HT-29 (cell line): Measurements from ENCODE around the gene PATE4. TPM values are rescaled to one million over a fixed set of nuclear protein-coding genes. Genes with fewer than 3 reads are reported as not detected.

Source experiments
- DNase-seq: peaks from one replicate; pipeline ENCODE4 v3.0.0-alpha.2; 2015; ENCODE audit warnings: low spot score
- total RNA-seq: library from RNA; depleted of rRNA; stranded (reverse); fragments of >200 nt; shearing (Covaris generic); gene quantifications from 2 replicates; pipeline ENCODE4 v1.2.3, GENCODE V29; 2014; rRNA removed

The PATE4 gene
- total RNA-seq, 1 experiment from 2014 or later, result not detected

DNA sequence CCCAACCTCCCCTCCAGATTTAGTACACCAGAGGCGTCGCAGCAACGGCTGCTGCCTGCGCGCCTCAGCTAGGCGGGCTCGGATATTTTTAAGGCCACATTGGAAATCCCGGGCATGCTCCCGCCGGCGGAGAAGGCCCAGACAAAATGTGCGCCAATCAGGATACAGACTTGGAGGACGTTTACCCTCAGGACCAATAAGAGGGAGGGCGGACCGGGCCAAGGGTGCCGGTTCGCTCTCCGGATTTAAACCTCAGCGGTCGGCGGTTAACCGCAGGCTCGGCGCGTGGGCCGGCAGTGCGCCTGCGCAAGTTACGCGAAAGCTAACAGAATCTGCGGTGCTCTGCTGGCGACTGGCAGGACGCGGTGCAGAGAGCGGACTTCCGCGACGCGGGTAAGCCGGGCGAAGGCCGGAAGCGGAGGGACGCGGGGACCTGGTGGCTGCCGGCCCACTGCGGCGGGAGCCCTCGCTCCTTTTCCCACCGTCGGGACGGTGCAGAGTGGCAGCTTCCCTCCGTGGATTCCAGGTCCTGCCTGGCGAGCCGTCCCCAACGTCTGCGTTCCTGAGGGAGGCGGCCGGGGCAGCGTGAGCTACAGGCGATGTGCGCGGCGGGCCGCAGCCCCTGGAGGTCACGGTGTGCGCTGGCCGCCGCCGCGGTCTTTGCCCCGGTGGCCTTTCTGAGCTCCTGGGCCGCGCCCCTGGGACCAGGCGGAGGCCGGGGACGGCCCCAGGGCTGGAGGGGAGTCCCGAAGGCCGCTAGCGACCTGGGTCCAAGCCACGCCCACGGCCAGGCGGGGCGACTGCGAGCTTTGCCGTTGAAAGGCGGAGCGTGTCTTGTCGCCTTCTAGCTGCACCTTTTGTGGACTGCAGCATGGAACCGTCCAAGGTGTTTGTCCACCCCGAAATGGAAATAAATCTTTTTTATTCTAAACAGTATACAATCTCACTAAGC, 54.5 kb downstream of the PATE4 start, which contains the start of gene HYLS1:
HYLS1 (plus strand) TSS at position 296 of the 952 bp plus-strand sequence. CDS start 11,701 bp downstream, outside the sequence.
- peak; percentile 95 for DNase-seq

Other genes starting within 250 kb of the PATE4 start
- gene STT3A, start 240.5 kb upstream of the PATE4 start, total RNA-seq, result 175 and 176 TPM in 2 replicates
- gene CHEK1, start 208.2 kb upstream of the PATE4 start, total RNA-seq, result 42.1 and 45.2 TPM in 2 replicates
- gene ACRV1, start 152.5 kb upstream of the PATE4 start, total RNA-seq, result not detected in 2 replicates
- not detected in 2 replicates for gene PATE1, start 87.0 kb upstream of the PATE4 start, total RNA-seq
- gene PATE2, start 54.5 kb upstream of the PATE4 start, total RNA-seq, result not detected in 2 replicates
- gene PATE3, start 45.2 kb upstream of the PATE4 start, total RNA-seq, result not detected in 2 replicates
- gene HYLS1, start 54.4 kb downstream of the PATE4 start, total RNA-seq, result 6.9 and 7.2 TPM in 2 replicates
- 7.6 and 9.6 TPM in 2 replicates for gene PUS3, start 69.9 kb downstream of the PATE4 start, total RNA-seq
- not detected in 2 replicates for gene DDX25, start 71.2 kb downstream of the PATE4 start, total RNA-seq
- gene VSIG10L2, start 112.7 kb downstream of the PATE4 start, total RNA-seq, result 0.03 and 0.08 TPM in 2 replicates
- 4.7 and 4.8 TPM in 2 replicates for gene CDON, start 229.6 kb downstream of the PATE4 start, total RNA-seq